ENCODE measurements around the gene MYH10.

MYH10 gene

GRCh38 chr17:8458128-8458527, 172.4 kb downstream of the MYH10 start:
- H3K9ac ChIP-seq (ENCODE audit: low read length), result no peak overlapping the region
- H3K4me1 ChIP-seq (ENCODE audit: insufficient read depth, low read length, severe bottlenecking), result no peaks in the 10 kb centered on the region
- H3F3A ChIP-seq (ENCODE audit: insufficient read depth, low read length), result no peaks in the 10 kb centered on the region
- TF ChIP-seq EZH2 (IDR thresholded peaks at IDR 0.05; ENCODE audit: borderline replicate concordance, low read length), result no peak
- TF ChIP-seq, protein P1, sequence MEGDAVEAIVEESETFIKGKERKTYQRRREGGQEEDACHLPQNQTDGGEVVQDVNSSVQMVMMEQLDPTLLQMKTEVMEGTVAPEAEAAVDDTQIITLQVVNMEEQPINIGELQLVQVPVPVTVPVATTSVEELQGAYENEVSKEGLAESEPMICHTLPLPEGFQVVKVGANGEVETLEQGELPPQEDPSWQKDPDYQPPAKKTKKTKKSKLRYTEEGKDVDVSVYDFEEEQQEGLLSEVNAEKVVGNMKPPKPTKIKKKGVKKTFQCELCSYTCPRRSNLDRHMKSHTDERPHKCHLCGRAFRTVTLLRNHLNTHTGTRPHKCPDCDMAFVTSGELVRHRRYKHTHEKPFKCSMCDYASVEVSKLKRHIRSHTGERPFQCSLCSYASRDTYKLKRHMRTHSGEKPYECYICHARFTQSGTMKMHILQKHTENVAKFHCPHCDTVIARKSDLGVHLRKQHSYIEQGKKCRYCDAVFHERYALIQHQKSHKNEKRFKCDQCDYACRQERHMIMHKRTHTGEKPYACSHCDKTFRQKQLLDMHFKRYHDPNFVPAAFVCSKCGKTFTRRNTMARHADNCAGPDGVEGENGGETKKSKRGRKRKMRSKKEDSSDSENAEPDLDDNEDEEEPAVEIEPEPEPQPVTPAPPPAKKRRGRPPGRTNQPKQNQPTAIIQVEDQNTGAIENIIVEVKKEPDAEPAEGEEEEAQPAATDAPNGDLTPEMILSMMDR (IDR thresholded peaks at IDR 0.05; ENCODE audit: low read length), result no peak
- H3K27ac ChIP-seq (ENCODE audit: low read depth, low read length, poor library complexity, severe bottlenecking), result no peak overlapping the region
- H3K79me2 ChIP-seq (ENCODE audit: insufficient read depth, low read length), result no peaks in the 10 kb centered on the region
- no peak overlapping the region for H3K4me2 ChIP-seq (ENCODE audit: low read length)
- no peaks in the 10 kb centered on the region for H3K9me3 ChIP-seq (ENCODE audit: low read length)
- no peaks in the 10 kb centered on the region for H3K27me3 ChIP-seq (ENCODE audit: insufficient read depth, low read length)
- H3K4me3 ChIP-seq (ENCODE audit: low read depth, low read length, poor library complexity, severe bottlenecking), result no peak overlapping the region
- no peaks in the 10 kb centered on the region for H4K20me1 ChIP-seq (ENCODE audit: insufficient read depth, low read length)
- H2AFZ ChIP-seq (ENCODE audit: low read length), result no peak overlapping the region
- H3K36me3 ChIP-seq (ENCODE audit: insufficient read depth, low read length), result peaks cover 73% of the 10 kb centered on the region
- H3K9me2 ChIP-seq (ENCODE audit: low read depth, low read length), result no peaks in the 10 kb centered on the region

- H4K20me1 ChIP-seq (ENCODE audit: insufficient read depth, low read length), result no peaks in the 10 kb centered on the region
- H3K9me2 ChIP-seq (ENCODE audit: low read depth, low read length), result no peaks in the 10 kb centered on the region
- H3K4me3 ChIP-seq (ENCODE audit: low read depth, low read length, poor library complexity, severe bottlenecking), result no peak overlapping the region
- no peaks in the 10 kb centered on the region for H3K9me3 ChIP-seq (ENCODE audit: low read length)
- peaks cover 73% of the 10 kb centered on the region for H3K36me3 ChIP-seq (ENCODE audit: insufficient read depth, low read length)
- no peak overlapping the region for H3K4me2 ChIP-seq (ENCODE audit: low read length)
- no peak overlapping the region for H3K9ac ChIP-seq (ENCODE audit: low read length)
- TF ChIP-seq EZH2 (IDR thresholded peaks at IDR 0.05; ENCODE audit: borderline replicate concordance, low read length), result no peak
- TF ChIP-seq, protein P1 (IDR thresholded peaks at IDR 0.05; ENCODE audit: low read length), result no peak
- H3K79me2 ChIP-seq (ENCODE audit: insufficient read depth, low read length), result no peaks in the 10 kb centered on the region
- no peaks in the 10 kb centered on the region for H3K4me1 ChIP-seq (ENCODE audit: insufficient read depth, low read length, severe bottlenecking)
- no peaks in the 10 kb centered on the region for H3K27me3 ChIP-seq (ENCODE audit: insufficient read depth, low read length)
- H2AFZ ChIP-seq (ENCODE audit: low read length), result no peak overlapping the region
- H3K27ac ChIP-seq (ENCODE audit: low read depth, low read length, poor library complexity, severe bottlenecking), result no peak overlapping the region
- no peaks in the 10 kb centered on the region for H3F3A ChIP-seq (ENCODE audit: insufficient read depth, low read length)
Measured at GRCh38 chr17:8455665-8456209, 174.8 kb downstream of the MYH10 start.

DNA sequence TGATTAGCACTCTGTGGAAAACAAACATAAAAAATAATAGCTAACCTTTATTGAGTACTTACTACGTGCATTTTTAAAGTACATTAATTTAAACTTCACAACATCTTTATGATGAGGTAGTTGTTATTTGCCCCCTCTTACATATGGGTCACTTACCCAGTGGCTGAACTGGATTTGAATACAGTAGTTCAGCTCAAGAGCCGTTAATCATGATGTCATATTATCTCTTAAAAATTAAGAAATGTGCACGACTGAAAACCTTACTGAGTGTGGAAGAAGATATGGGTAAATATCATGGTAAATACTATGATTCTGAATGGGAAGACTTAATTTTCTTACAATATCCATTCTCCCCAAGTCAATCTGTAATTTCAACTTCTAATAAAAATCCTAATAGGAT, 177.2 kb downstream of the MYH10 start:
- Histone ChIP-seq H3K9me3 (ENCODE audit: low read length) (no peaks in the 10 kb centered on the region), H3K9ac (ENCODE audit: low read length) (no peak overlapping the region), H3K4me3 (ENCODE audit: low read depth, low read length, poor library complexity, severe bottlenecking) (no peak overlapping the region), H3K36me3 (ENCODE audit: insufficient read depth, low read length) (peaks cover 76% of the 10 kb centered on the region), H4K20me1 (ENCODE audit: insufficient read depth, low read length) (no peaks in the 10 kb centered on the region), H3K4me2 (ENCODE audit: low read length) (no peak overlapping the region), H3K9me2 (ENCODE audit: low read depth, low read length) (no peaks in the 10 kb centered on the region), H3K79me2 (ENCODE audit: insufficient read depth, low read length) (no peaks in the 10 kb centered on the region), H2AFZ (ENCODE audit: low read length) (no peak overlapping the region), H3K27ac (ENCODE audit: low read depth, low read length, poor library complexity, severe bottlenecking) (no peak overlapping the region), H3F3A (ENCODE audit: insufficient read depth, low read length) (no peaks in the 10 kb centered on the region), H3K4me1 (ENCODE audit: insufficient read depth, low read length, severe bottlenecking) (no peaks in the 10 kb centered on the region), H3K27me3 (ENCODE audit: insufficient read depth, low read length) (no peaks in the 10 kb centered on the region)
- TF ChIP-seq EZH2 (IDR thresholded peaks at IDR 0.05; ENCODE audit: borderline replicate concordance, low read length), result no peak
- TF ChIP-seq, protein P1 (IDR thresholded peaks at IDR 0.05; ENCODE audit: low read length), result no peak

Measured in OCI-LY1 (cell line).